ENCODE measurements around the gene SH3RF3. TPM values are rescaled to one million over a fixed set of nuclear protein-coding genes. Genes with fewer than 3 reads are reported as not detected.

SH3RF3 gene
- total RNA-seq, 2 experiments from 2014 or later = 1.9 to 2.3 TPM

DNA sequence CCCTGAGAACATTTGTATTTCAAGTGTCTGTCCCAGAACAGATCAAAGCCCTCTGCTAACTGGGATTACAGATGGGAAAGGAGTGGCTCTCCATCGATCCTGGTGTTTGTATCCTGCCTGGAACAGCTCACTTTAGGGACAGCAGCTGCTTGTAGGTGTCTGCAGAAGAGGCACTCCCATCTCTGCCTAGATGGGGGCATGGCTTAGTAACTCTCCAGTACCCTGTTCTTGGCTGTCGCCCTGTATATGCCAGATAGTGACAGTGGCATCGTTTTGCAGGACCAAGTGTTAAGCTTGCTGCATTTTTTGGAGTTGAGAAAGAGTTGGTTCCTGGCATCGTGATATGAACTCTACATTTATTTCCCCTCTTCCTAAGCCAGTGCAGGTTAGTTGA lies 189.9 kb downstream of the SH3RF3 start:
- Mint-ChIP-seq H3K9me3 (no peaks in the 10 kb centered on the region), H3K4me3 (no peak overlapping the region), H3K4me1 (ENCODE audit: low read depth) (peaks cover 18% of the 10 kb centered on the region), H3K27ac (no peak overlapping the region), H3K36me3 (ENCODE audit: low read depth) (no peaks in the 10 kb centered on the region), H3K27me3 (no peaks in the 10 kb centered on the region)
- no peak for ATAC-seq
- intact Hi-C loops (cut with micrococcal nuclease) = no loop called here
- TF ChIP-seq, protein P1, sequence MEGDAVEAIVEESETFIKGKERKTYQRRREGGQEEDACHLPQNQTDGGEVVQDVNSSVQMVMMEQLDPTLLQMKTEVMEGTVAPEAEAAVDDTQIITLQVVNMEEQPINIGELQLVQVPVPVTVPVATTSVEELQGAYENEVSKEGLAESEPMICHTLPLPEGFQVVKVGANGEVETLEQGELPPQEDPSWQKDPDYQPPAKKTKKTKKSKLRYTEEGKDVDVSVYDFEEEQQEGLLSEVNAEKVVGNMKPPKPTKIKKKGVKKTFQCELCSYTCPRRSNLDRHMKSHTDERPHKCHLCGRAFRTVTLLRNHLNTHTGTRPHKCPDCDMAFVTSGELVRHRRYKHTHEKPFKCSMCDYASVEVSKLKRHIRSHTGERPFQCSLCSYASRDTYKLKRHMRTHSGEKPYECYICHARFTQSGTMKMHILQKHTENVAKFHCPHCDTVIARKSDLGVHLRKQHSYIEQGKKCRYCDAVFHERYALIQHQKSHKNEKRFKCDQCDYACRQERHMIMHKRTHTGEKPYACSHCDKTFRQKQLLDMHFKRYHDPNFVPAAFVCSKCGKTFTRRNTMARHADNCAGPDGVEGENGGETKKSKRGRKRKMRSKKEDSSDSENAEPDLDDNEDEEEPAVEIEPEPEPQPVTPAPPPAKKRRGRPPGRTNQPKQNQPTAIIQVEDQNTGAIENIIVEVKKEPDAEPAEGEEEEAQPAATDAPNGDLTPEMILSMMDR (IDR thresholded peaks at IDR 0.05) = no peak
- CTCF ChIA-PET = no interaction called here
- POLR2A ChIA-PET = no interaction called here
- DNase-seq = no peak

- intact Hi-C loops (cut with micrococcal nuclease) = no loop called here
- ATAC-seq = no peak
- H3K9me3 Mint-ChIP-seq = no peaks in the 10 kb centered on the region
- H3K27me3 Mint-ChIP-seq = no peaks in the 10 kb centered on the region
- CTCF ChIA-PET = no interaction called here
- POLR2A ChIA-PET = no interaction called here
- H3K4me1 Mint-ChIP-seq (ENCODE audit: low read depth) = peaks cover 21% of the 10 kb centered on the region
- no peak overlapping the region for H3K27ac Mint-ChIP-seq
- H3K4me3 Mint-ChIP-seq = no peak overlapping the region
- H3K36me3 Mint-ChIP-seq (ENCODE audit: low read depth) = no peaks in the 10 kb centered on the region
- no peak for DNase-seq
- TF ChIP-seq, protein P1 (IDR thresholded peaks at IDR 0.05) = no peak
Observed at GRCh38 chr2:109320195-109320922, 191.4 kb downstream of the SH3RF3 start.

GRCh38 chr2:109321570-109321969 lies 192.6 kb downstream of the SH3RF3 start:
- H3K4me1 Mint-ChIP-seq (ENCODE audit: low read depth) = peaks cover 23% of the 10 kb centered on the region
- no peak for ATAC-seq

GRCh38 chr2:109322111-109322510 lies 193.1 kb downstream of the SH3RF3 start:
- ATAC-seq (no peak), DNase-seq (no peak)
- Mint-ChIP-seq H3K9me3 (no peaks in the 10 kb centered on the region), H3K27ac (no peak overlapping the region), H3K4me3 (no peak overlapping the region), H3K4me1 (ENCODE audit: low read depth) (peaks cover 23% of the 10 kb centered on the region), H3K27me3 (no peaks in the 10 kb centered on the region), H3K36me3 (ENCODE audit: low read depth) (no peaks in the 10 kb centered on the region)
- TF ChIP-seq, protein P1 (IDR thresholded peaks at IDR 0.05) = no peak
- ChIA-PET CTCF (interaction anchor here (0.8 to 1.3 kb wide), 2 partner anchors 27 to 194 kb away, joined by 3 to 4 read pairs; no protein-coding TSS in a partner anchor), POLR2A (no interaction called here)
- intact Hi-C loops (cut with micrococcal nuclease) = no loop called here

More at GRCh38 chr2:109321570-109321969, 192.6 kb downstream of the SH3RF3 start:
- TF ChIP-seq, protein P1 (IDR thresholded peaks at IDR 0.05) = no peak
- ChIA-PET POLR2A (no interaction called here), CTCF (interaction anchor here (1.3 kb wide), 1 partner anchor 28 kb away, joined by 4 read pairs; no protein-coding TSS in a partner anchor)
- Mint-ChIP-seq H3K27ac (no peak overlapping the region), H3K36me3 (ENCODE audit: low read depth) (no peaks in the 10 kb centered on the region), H3K9me3 (no peaks in the 10 kb centered on the region), H3K27me3 (no peaks in the 10 kb centered on the region), H3K4me3 (no peak overlapping the region)
- DNase-seq = no peak
- intact Hi-C loops (cut with micrococcal nuclease) = no loop called here

- ATAC-seq (no peak), DNase-seq (no peak)
- Mint-ChIP-seq H3K4me3 (no peak overlapping the region), H3K36me3 (ENCODE audit: low read depth) (no peaks in the 10 kb centered on the region), H3K27me3 (no peaks in the 10 kb centered on the region), H3K4me1 (ENCODE audit: low read depth) (peaks cover 23% of the 10 kb centered on the region), H3K9me3 (no peaks in the 10 kb centered on the region), H3K27ac (no peak overlapping the region)
- ChIA-PET CTCF (interaction anchor here (0.8 to 1.3 kb wide), 2 partner anchors 26 to 194 kb away, joined by 3 to 4 read pairs; no protein-coding TSS in a partner anchor), POLR2A (no interaction called here)
- intact Hi-C loops (cut with micrococcal nuclease) = no loop called here
- TF ChIP-seq, protein P1 (IDR thresholded peaks at IDR 0.05) = no peak
Observed at GRCh38 chr2:109322641-109323040, 193.6 kb downstream of the SH3RF3 start.

All from activated CD8-positive, alpha-beta T cell treated with anti-CD3 and anti-CD28 coated beads for 36 hours (primary cell).